K562 (cell line): ENCODE measurements around the gene SLC34A3. TPM values are rescaled to one million over a fixed set of nuclear protein-coding genes. Genes with fewer than 3 reads are reported as not detected.
A peak's percentile ranks its signal among the peaks of the same experiment; 100 is the strongest.

Source experiments
- ARHGAP35 ChIP-seq: fragments of 450-650 bp; IDR thresholded peaks from 2 replicates; pipeline ENCODE4 v1.6.1; 2018; ENCODE audit not compliant: partially characterized antibody
- ARID1B ChIP-seq: fragments of 450-650 bp; IDR thresholded peaks from 2 replicates; pipeline ENCODE4 v1.6.1; 2016; ENCODE audit warnings: antibody characterized with exemption, mild to moderate bottlenecking, inconsistent platforms
- DMBX1 ChIP-seq: fragments of 250-450 bp; sonication (Bioruptor Pico); IDR thresholded peaks from 2 replicates; pipeline ENCODE4 v1.8.0; 2022; ENCODE audit warnings: inconsistent platforms, mild to moderate bottlenecking, moderate library complexity, borderline replicate concordance
- ELF4 ChIP-seq: fragments of 450-650 bp; formaldehyde crosslinking; IDR thresholded peaks from 2 replicates; pipeline ENCODE4 v1.4.0; 2022; ENCODE audit warnings: missing genetic modification characterization
- ETV6 ChIP-seq, 3 experiments: fragments of 150-350 bp in 1 of 3; sonication (generic) in 1 of 3; formaldehyde crosslinking in 1 of 3; IDR thresholded peaks; 2 replicates each; pipeline versions ENCODE4 v1.6.1 to v1.8.0; 2014 to 2022; ENCODE audit warnings: borderline replicate concordance in 2 of 3, low read depth in 2 of 3, antibody characterized with exemption in 1 of 3, low read length in 1 of 3, mild to moderate bottlenecking in 1 of 3, missing genetic modification reagents in 1 of 3
- LARP7 ChIP-seq: fragments of 450-650 bp; IDR thresholded peaks from 2 replicates; pipeline ENCODE4 v1.6.1; 2016
- NCOA4 ChIP-seq: fragments of 450-650 bp; IDR thresholded peaks from 2 replicates; pipeline ENCODE4 v1.6.1; 2018; ENCODE audit warnings: mild to moderate bottlenecking; ENCODE audit not compliant: partially characterized antibody
- NFIC ChIP-seq: fragments of 450-650 bp; IDR thresholded peaks from 2 replicates; pipeline ENCODE4 v1.6.1; 2017; ENCODE audit warnings: mild to moderate bottlenecking, inconsistent platforms
- PHF8 ChIP-seq: fragments of 200-600 bp; sonication (generic); IDR thresholded peaks from 2 replicates; pipeline ENCODE4 v1.6.1; 2012; ENCODE audit warnings: mixed run types, mild to moderate bottlenecking, inconsistent platforms, low read length, moderate library complexity, borderline replicate concordance
- POLR2G ChIP-seq: fragments of 200-400 bp; formaldehyde crosslinking; IDR thresholded peaks from 2 replicates; pipeline ENCODE4 v1.6.1; 2017; ENCODE audit warnings: low read depth, mild to moderate bottlenecking, antibody characterized with exemption, low read length, moderate library complexity
- SMARCC2 ChIP-seq: fragments of 450-650 bp; IDR thresholded peaks from 2 replicates; pipeline ENCODE4 v1.6.1; 2017; ENCODE audit warnings: antibody characterized with exemption, moderate library complexity, mild to moderate bottlenecking, low read depth
- SOX6 ChIP-seq: fragments of 450-650 bp; IDR thresholded peaks from 2 replicates; pipeline ENCODE4 v1.6.1; 2014; ENCODE audit warnings: mild to moderate bottlenecking
- TSC22D4 ChIP-seq: fragments of 450-650 bp; IDR thresholded peaks from 2 replicates; pipeline ENCODE4 v1.6.1; 2016; ENCODE audit warnings: missing genetic modification characterization, missing biosample characterization, control low read depth
- ZBTB7A ChIP-seq: IDR thresholded peaks from 2 replicates; pipeline ENCODE4 v1.6.1; 2011; ENCODE audit warnings: low read depth, mild to moderate bottlenecking, low read length, moderate library complexity, borderline replicate concordance; ENCODE audit not compliant: control insufficient read depth
- polyA plus RNA-seq, 8 experiments: library from polyadenylated mRNA; depleted of rRNA in 4 of 8; stranded (reverse) in 5 of 8; unstranded in 3 of 8; fragments of >200 nt; fragmentation: Nextera tagmentation in 2 of 8; fragmentation: Illumina TruSeq in 1 of 8; extraction: Ambion mirVana in 2 of 8; extraction: Trizol in 1 of 8; gene quantifications; 2 replicates each; pipeline versions ENCODE4 v1.2.1 to v1.2.3, GENCODE V29; 2011 to 2014; ENCODE audit warnings: inconsistent platforms in 1 of 8, missing spikeins in 1 of 8
- total RNA-seq, 7 experiments: library from RNA; depleted of rRNA in 6 of 7; stranded (reverse); fragments of >200 nt in 6 of 7; fragmentation: Illumina TruSeq in 2 of 7; extraction: Trizol in 2 of 7; gene quantifications; 2 replicates each; pipeline versions ENCODE4 v1.2.1 to v1.2.3, GENCODE V29; 2011 to 2021; ENCODE audit warnings: low replicate concordance in 1 of 7
- TF ChIP-seq, protein P1 (sequence below), 2 experiments: fragments of 450-650 bp; IDR thresholded peaks; 2 replicates each; pipeline ENCODE4 v1.6.1; 2016; ENCODE audit warnings: mild to moderate bottlenecking in 2 of 2, borderline replicate concordance in 1 of 2, low read depth in 1 of 2, moderate library complexity in 1 of 2
- TF ChIP-seq, protein P2 (sequence below): fragments of 450-650 bp; formaldehyde crosslinking; IDR thresholded peaks from 2 replicates; pipeline ENCODE4 v1.4.0; 2020; ENCODE audit warnings: mild to moderate bottlenecking

SLC34A3 gene
- total and polyA plus RNA-seq, 9 of the 15 experiments (the other 6 are each of a cell fraction or from before 2014, with no cell fraction given): not detected

DNA sequence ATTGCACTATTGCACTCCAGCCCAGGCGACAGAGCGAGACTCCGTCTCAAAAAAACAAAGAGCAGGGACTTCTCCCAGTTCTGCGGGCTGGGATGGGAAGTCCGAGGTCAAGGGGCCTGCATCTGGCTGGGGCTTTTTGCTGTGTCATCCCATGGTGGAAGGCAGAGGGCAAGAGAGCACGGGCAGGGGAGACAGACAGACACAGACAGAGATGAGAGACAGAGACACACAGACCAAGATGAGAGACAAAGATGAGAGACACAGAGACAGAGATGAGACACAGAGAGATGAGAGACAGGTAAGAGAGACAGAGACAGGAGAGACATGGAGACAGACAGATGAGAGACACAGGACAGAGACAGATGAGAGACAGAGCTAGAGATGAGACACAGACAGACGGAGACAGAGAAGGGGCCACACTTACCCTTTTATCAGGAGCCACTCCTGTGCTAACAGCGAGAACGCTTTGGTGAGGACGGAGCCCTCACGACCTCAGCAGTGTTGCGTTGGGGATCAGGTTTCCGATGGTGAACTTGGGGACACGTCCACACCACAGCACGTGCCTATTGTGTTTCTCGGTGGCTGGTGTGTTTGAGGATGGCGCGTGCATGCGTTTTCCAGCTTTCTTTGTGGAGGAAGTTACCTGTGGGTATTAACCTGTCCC lies 38.0 kb downstream of the SLC34A3 start (continued):
- TF ChIP-seq, protein P1, sequence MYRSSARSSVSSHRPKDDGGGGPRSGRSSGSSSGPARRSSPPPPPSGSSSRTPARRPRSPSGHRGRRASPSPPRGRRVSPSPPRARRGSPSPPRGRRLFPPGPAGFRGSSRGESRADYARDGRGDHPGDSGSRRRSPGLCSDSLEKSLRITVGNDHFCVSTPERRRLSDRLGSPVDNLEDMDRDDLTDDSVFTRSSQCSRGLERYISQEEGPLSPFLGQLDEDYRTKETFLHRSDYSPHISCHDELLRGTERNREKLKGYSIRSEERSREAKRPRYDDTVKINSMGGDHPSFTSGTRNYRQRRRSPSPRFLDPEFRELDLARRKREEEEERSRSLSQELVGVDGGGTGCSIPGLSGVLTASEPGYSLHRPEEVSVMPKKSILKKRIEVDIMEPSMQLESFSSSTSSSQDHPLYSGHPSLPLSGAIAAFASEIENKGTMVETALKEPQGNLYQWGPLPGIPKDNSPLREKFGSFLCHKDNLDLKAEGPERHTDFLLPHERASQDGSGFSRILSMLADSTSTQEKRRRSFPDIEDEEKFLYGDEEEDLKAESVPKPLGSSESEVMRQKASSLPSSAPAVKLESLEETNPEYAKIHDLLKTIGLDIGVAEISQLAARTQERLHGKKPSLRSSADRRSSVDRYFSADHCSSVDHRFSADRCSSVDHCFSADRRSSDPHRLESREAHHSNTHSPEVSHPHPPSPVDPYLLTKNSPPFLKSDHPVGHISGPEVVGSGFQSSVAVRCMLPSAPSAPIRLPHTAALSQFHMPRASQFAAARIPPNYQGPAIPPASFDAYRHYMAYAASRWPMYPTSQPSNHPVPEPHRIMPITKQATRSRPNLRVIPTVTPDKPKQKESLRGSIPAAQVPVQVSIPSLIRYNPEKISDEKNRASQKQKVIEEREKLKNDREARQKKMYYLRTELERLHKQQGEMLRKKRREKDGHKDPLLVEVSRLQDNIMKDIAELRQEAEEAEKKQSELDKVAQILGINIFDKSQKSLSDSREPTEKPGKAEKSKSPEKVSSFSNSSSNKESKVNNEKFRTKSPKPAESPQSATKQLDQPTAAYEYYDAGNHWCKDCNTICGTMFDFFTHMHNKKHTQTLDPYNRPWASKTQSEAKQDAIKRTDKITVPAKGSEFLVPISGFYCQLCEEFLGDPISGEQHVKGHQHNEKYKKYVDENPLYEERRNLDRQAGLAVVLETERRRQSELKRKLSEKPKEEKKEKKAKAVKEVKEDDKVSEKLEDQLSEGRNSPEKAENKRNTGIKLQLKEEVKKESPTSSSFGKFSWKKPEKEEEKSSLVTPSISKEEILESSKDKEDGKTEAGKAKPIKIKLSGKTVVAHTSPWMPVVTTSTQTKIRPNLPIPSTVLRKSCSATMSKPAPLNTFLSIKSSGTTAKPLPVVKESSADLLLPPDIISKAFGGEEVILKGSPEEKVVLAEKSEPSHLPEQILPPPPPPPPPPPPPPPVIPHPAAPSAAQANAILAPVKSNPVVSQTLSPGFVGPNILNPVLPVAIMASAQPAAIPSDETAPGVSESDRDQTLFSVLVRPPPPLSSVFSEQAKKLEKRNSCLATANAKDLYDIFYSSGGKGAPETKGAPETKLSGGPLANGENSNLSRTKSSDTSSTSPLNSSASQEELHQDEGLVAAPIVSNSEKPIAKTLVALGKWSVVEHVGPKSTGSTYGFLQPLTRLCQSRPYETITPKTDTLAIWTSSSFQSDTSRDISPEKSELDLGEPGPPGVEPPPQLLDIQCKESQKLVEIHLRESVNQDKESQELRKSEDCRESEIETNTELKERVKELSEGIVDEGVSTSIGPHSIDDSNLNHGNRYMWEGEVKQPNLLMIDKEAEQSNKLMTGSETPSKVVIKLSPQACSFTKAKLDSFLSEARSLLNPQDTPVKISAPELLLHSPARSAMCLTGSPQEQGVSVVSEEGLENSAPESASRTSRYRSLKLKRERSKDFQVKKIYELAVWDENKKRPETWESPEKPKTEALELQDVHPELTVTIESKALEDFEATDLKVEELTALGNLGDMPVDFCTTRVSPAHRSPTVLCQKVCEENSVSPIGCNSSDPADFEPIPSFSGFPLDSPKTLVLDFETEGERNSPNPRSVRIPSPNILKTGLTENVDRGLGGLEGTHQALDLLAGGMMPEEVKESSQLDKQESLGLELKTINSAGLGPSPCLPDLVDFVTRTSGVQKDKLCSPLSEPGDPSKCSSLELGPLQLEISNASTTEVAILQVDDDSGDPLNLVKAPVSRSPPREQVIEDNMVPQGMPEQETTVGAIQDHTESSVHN (IDR thresholded peaks at IDR 0.05; ENCODE audit: borderline replicate concordance in 1 of 2, low read depth in 1 of 2): peak in 1 of 2 experiments; percentile 43; a peak in 1 of 4 replicates
- no peak for TF ChIP-seq POLR2G
- peak; percentile 86 for TF ChIP-seq NCOA4
- TF ChIP-seq, protein P2, sequence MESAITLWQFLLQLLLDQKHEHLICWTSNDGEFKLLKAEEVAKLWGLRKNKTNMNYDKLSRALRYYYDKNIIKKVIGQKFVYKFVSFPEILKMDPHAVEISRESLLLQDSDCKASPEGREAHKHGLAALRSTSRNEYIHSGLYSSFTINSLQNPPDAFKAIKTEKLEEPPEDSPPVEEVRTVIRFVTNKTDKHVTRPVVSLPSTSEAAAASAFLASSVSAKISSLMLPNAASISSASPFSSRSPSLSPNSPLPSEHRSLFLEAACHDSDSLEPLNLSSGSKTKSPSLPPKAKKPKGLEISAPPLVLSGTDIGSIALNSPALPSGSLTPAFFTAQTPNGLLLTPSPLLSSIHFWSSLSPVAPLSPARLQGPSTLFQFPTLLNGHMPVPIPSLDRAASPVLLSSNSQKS: no peak
- TF ChIP-seq ARID1B: peak; percentile 81
- TF ChIP-seq LARP7: peak; percentile 87
- TF ChIP-seq NFIC: peak; percentile 52; the same call in 1 of the 2 replicates
- peak; percentile 46; the same call in 1 of the 2 replicates for TF ChIP-seq ZBTB7A
- peak; percentile 59 for TF ChIP-seq SMARCC2
- 0 out of 2 replicates have a peak, but pooled peaks have one; percentile 17 for TF ChIP-seq DMBX1 (CRISPR knock-in tag)
- TF ChIP-seq ELF4: peak; percentile 91
- TF ChIP-seq ARHGAP35: peak; percentile 63
- TF ChIP-seq PHF8: no peak
- peak; percentile 62; the same call in 1 of the 2 replicates for TF ChIP-seq SOX6
- no peak for TF ChIP-seq TSC22D4
- TF ChIP-seq ETV6 (IDR thresholded peaks at IDR 0.05; ENCODE audit: borderline replicate concordance in 1 of 2, low read depth in 2 of 2, low read length in 1 of 2): 0 out of 4 replicates have a peak, but pooled peaks of 1 of the 2 experiments have one; percentile 25
- TF ChIP-seq ETV6 (CRISPR knock-in tag; IDR thresholded peaks at IDR 0.05; ENCODE audit: borderline replicate concordance): no peak
